ENCODE data around the gene FGF8.
A peak's percentile ranks its signal among the peaks of the same experiment; 100 is the strongest.

DNA sequence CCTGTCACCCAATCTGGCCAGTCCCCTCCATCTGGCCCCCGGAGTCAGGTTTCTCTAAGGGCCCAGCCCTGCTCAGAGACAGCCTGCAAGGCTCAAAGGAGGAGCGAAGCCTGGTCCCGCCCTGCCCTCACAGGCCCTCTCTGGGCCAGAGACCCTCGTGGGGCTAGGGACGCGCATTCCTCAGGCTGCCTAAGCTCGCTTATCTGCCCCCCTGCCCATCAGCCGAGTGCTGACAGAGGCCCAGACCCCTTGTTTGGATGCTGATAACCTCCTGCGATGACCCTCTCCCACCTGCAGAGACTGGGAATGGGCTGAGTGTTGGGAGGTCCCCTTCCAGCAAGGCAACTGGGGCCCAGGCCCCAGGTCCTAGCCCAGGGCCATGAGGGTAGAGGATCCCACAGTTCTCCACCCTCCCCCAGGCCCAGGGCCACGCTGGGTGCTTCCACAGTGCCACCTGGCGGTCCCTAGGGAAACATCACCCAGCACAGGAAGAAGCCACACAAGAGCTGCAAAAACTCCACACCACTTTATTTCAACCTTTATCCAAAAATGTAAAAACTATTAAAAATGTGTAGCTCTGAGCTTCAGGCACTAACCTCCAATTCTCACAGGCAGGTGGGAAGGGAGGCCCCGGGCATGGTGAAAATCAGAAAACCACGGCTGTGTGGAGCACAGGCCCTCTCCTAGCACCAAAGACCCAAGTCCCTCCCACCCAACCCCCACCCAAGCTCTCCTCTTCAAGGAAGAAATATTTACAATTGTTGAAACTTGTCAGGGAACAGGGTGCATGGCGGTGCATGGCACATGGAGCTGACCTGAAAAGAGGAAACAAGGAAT, 5.1 kb upstream of the FGF8 start:
- TF ChIP-seq CTCF (conservative IDR thresholded peaks at IDR 0.05) (peak; percentile 89), EZH2 (IDR thresholded peaks at IDR 0.05; ENCODE audit: low read depth) (no peak)
